ENCODE data around the gene PPP1R9B.

- no peak for TF ChIP-seq CTCF (IDR thresholded peaks at IDR 0.05; ENCODE audit: poor library complexity)
- TF ChIP-seq EZH2phosphoT487 (IDR thresholded peaks at IDR 0.05; ENCODE audit: low read depth, severe bottlenecking, unreplicated experiment) = no peak
Measured at GRCh38 chr17:50114401-50114800, 36.1 kb downstream of the PPP1R9B start.

Data from hepatocyte (in vitro differentiated cells).